ENCODE measurements around the gene KMT5C.

The KMT5C gene

GRCh38 chr19:55389386-55390317 lies 50.0 kb downstream of the KMT5C start:
- no peak for DNase-seq

- no peak for DNase-seq
Measured at GRCh38 chr19:55390461-55390880, 50.8 kb downstream of the KMT5C start.

GRCh38 chr19:55391191-55391670 lies 51.6 kb downstream of the KMT5C start:
- DNase-seq: no peak

- no peak for DNase-seq
Measured at GRCh38 chr19:55391702-55392615, 52.3 kb downstream of the KMT5C start.

- DNase-seq: no peak
Measured at GRCh38 chr19:55392820-55393761, 53.4 kb downstream of the KMT5C start.
